ENCODE measurements around the gene FABP1.

The FABP1 gene

DNA sequence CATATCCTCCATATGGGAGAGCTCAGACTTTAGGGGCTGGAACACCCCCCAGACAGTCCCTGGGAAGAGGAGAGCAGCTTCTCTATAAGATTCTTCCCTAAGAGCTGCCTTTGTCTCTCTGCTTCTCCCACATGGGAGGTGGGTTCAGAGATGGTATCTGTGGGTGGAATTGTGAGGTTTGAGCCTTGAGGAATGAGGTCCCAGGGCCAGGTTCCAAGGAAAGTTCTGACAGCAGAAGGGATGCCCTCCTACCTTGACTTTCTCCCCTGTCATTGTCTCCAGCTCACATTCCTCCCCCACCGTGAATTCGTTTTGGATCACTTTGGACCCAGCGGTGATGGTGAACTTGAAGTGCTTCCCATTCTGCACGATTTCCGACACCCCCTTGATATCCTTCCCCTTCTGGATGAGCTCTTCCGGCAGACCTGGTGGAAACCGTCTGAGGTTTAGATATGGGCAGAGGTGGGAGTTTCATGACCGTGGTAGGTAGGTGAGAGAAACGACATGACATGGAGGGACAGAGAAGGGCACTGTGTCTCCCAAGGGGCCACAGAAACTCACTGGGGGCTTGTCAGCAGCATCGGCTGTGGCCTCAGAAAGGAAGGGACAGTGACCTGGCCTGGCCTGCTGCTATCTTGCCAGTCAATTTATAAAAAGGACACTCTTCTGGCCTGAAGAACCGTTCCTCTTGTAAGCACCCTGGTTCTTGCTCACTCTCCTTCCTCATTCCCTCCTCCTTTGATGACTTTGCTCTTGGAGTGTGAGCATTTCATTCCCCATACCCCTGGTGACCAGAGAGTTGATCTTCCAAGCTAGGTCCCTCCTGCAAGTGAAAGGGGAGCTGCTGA is 1.7 kb downstream of the FABP1 start:
- no peak for DNase-seq (ENCODE audit: low read depth)
- no peak overlapping the region for H3K4me3 ChIP-seq (ENCODE audit: low read depth, low read length)
- in situ Hi-C loops (cut with HindIII; ENCODE audit: low sequenced_read_pairs) = no loop called here
- no peak for TF ChIP-seq CTCF (IDR thresholded peaks at IDR 0.05; ENCODE audit: low read depth, low read length, missing control alignments)

DNA sequence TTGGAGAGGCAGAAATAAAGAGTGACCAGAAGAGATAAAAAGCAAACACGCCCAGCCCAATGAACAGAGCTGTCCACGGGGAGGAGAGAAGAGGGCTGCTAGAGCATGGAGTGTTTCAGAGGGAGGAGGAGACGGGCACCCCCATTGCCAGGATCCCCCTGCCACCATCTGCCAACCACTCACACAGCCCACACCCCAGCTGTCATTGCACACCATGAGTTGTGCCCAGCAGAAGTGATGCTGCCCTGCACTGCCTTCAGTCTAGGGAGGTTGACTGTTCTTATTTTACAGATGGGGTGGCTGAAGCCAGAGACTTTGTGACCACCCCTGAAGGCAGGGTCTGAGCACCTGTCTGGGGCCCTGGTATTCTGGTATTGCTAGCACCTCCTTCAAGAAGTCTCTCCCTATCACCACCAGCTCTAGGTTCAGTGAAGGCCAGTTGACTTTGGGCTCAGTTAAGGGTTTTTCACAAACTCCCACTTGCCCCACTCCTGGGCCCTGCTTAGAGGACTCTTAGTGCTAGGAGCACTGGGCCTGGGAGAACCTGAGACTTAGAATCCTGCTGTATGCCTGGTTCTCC is 2.4 kb downstream of the FABP1 start:
- no peak for TF ChIP-seq CTCF (IDR thresholded peaks at IDR 0.05; ENCODE audit: low read depth, low read length, missing control alignments)
- no peak overlapping the region for H3K4me3 ChIP-seq (ENCODE audit: low read depth, low read length)
- in situ Hi-C loops (cut with HindIII; ENCODE audit: low sequenced_read_pairs) = no loop called here
- no peak for DNase-seq (ENCODE audit: low read depth)

- TF ChIP-seq CTCF (IDR thresholded peaks at IDR 0.05; ENCODE audit: low read depth, low read length, missing control alignments) = no peak
- DNase-seq (ENCODE audit: low read depth) = no peak
- in situ Hi-C loops (cut with HindIII; ENCODE audit: low sequenced_read_pairs) = no loop called here
- no peak overlapping the region for H3K4me3 ChIP-seq (ENCODE audit: low read depth, low read length)
These were observed 3.6 kb downstream of the FABP1 start for GRCh38 chr2:88123975-88124917.

DNA sequence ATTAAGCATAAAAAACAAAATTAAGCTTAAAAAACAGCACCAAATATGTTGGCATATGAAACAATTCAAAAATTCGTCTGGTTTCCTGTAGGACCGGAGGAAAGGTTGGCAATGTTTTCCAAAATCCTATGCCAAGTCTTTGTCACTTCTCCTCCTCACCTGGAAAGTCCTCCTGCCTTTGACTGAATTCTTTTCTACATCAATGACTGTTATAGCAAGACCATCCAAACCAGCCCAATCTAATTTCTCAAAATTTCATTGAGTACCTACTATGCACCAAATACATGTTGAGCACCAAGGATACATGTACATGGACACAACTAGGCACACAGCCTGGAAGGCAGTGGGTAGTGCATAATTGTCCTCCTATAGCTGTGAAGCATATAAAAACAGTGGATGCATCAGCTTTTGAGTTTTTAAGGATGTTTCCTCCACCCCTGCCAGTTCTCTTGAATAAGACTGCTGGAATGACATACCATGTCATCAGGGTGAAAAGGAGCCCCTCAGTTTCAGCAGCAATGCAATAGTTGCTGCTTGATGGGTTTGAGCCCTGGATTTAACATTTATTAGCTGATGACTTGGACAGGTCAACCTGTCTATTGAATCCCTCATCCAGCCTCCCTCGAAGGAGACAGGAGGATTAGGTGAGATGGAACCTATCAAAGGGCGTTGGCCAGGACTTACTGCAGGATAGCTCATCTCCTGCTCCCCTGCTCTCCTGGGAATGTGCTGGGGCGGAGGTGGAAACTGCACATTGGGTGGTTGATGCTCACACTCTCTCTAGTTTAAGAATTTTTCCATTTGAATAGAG is 4.5 kb downstream of the FABP1 start:
- H3K4me3 ChIP-seq (ENCODE audit: low read depth, low read length) = no peak overlapping the region
- TF ChIP-seq CTCF (IDR thresholded peaks at IDR 0.05; ENCODE audit: low read depth, low read length, missing control alignments) = no peak
- no peak for DNase-seq (ENCODE audit: low read depth)
- in situ Hi-C loops (cut with HindIII; ENCODE audit: low sequenced_read_pairs) = no loop called here

- DNase-seq (ENCODE audit: low read depth) = no peak
- no peak for TF ChIP-seq CTCF (IDR thresholded peaks at IDR 0.05; ENCODE audit: low read depth, low read length, missing control alignments)
- no peak overlapping the region for H3K4me3 ChIP-seq (ENCODE audit: low read depth, low read length)
- in situ Hi-C loops (cut with HindIII; ENCODE audit: low sequenced_read_pairs) = no loop called here
These were observed 5.5 kb downstream of the FABP1 start for GRCh38 chr2:88122141-88122884.
